ACC112 (cell line): ENCODE measurements around the gene SLC25A44.

Experiments
- H2AFZ ChIP-seq: fragments of 200-600 bp; sonication (generic); one replicate; pipeline ENCODE4 v1.6.0; 2017; ENCODE audit warnings: antibody characterized with exemption, low read length; ENCODE audit not compliant: unreplicated experiment
- H3K27ac ChIP-seq: fragments of 200-600 bp; sonication (generic); 2 replicates; pipeline ENCODE4 v1.5.1; 2014; ENCODE audit warnings: low read depth, mild to moderate bottlenecking, antibody characterized with exemption, low read length, moderate library complexity
- H3K27me3 ChIP-seq: fragments of 200-600 bp; sonication (generic); 2 replicates; pipeline ENCODE4 v1.6.1; 2014; ENCODE audit warnings: mild to moderate bottlenecking, antibody characterized with exemption, low read length, moderate library complexity, mixed read lengths; ENCODE audit not compliant: insufficient read depth
- H3K36me3 ChIP-seq: fragments of 200-600 bp; sonication (generic); 2 replicates; pipeline ENCODE4 v1.6.1; 2016; ENCODE audit warnings: mild to moderate bottlenecking, antibody characterized with exemption, low read length, moderate library complexity, mixed read lengths; ENCODE audit not compliant: insufficient read depth
- H3K4me1 ChIP-seq: fragments of 200-600 bp; sonication (generic); one replicate; pipeline ENCODE4 v1.6.1; 2016; ENCODE audit warnings: low read length, mixed read lengths; ENCODE audit not compliant: insufficient read depth, unreplicated experiment, control insufficient read depth
- H3K4me3 ChIP-seq: fragments of 200-600 bp; sonication (generic); 2 replicates; pipeline ENCODE4 v1.5.1; 2014; ENCODE audit warnings: mild to moderate bottlenecking, low read depth, low read length
- H3K79me2 ChIP-seq: fragments of 200-600 bp; sonication (generic); one replicate; pipeline ENCODE4 v1.6.0; 2016; ENCODE audit warnings: low read length; ENCODE audit not compliant: control insufficient read depth, unreplicated experiment, insufficient read depth

The SLC25A44 gene

DNA sequence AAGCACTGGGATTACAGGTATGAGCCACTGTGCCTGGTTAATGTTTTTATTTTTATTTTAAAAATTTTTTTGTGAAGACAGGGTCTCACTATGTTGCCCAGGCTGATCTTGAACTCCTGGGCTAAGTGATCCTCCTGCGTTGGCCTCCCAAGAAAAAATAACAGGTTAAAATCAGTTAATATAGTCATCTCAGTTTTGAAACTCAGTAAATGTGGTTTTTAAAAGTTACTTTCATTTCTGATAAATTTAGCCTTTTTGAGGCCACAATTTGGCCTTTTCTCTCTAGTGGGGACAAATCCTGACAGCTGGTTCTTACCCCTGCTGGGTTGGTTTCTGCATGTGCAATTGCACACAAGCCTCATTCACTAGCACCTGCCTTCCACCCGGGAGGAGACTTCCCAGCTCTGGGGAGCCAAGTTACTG lies 32.2 kb downstream of the SLC25A44 start:
- Histone ChIP-seq H3K27ac (no peak overlapping the region), H3K4me3 (no peak overlapping the region), H2AFZ (no peak overlapping the region), H3K36me3 (no peaks in the 10 kb centered on the region), H3K27me3 (no peaks in the 10 kb centered on the region), H3K79me2 (peaks cover under 1% of the 10 kb centered on the region), H3K4me1 (peaks cover 8% of the 10 kb centered on the region)

DNA sequence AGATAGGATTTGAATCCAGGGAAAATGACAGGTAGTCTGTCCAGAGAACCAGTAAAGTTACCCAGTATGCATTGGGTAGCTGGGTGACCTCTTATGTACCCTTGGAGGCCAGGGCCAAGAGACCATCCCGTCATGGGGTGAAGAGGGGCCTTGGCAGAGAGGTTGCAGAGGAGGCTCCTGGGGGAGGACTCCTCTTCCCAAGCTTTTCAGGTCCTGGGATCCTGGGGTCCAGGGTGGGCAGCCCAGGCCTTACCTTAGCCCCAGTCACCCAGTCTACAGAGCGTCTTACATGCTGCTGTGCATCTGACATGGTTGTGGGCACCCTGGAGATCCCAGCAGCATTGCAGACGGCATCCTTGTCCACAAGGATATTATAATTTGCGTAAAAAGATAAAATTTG lies 32.9 kb downstream of the SLC25A44 start:
- Histone ChIP-seq H3K79me2 (no peaks in the 10 kb centered on the region), H3K27me3 (no peaks in the 10 kb centered on the region), H3K4me3 (no peak overlapping the region), H2AFZ (no peak overlapping the region), H3K4me1 (peaks cover 8% of the 10 kb centered on the region), H3K27ac (no peak overlapping the region), H3K36me3 (no peaks in the 10 kb centered on the region)

DNA sequence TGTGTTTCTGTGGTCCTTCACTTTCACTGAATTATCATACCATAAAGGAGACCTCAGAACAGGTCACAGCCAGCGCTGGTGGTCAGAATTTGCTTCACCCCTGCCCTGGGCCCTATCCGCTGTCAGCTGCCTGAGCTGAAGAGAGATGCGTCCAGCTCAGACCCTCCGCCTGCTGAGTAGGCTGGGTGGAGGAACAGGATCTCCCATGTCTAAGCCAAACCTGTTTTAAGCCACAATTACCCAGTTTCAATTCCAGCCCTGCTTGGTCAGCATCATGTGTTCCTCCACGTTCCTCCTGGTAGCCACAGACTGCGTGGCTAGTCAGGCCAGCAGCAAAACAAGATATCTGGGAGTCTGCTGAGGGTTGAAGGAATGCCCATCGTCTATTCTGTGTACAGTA lies 34.6 kb downstream of the SLC25A44 start:
- Histone ChIP-seq H3K36me3 (no peaks in the 10 kb centered on the region), H3K4me3 (no peak overlapping the region), H3K27ac (no peak overlapping the region), H3K4me1 (peaks cover 4% of the 10 kb centered on the region), H2AFZ (no peak overlapping the region), H3K79me2 (no peaks in the 10 kb centered on the region), H3K27me3 (no peaks in the 10 kb centered on the region)

DNA sequence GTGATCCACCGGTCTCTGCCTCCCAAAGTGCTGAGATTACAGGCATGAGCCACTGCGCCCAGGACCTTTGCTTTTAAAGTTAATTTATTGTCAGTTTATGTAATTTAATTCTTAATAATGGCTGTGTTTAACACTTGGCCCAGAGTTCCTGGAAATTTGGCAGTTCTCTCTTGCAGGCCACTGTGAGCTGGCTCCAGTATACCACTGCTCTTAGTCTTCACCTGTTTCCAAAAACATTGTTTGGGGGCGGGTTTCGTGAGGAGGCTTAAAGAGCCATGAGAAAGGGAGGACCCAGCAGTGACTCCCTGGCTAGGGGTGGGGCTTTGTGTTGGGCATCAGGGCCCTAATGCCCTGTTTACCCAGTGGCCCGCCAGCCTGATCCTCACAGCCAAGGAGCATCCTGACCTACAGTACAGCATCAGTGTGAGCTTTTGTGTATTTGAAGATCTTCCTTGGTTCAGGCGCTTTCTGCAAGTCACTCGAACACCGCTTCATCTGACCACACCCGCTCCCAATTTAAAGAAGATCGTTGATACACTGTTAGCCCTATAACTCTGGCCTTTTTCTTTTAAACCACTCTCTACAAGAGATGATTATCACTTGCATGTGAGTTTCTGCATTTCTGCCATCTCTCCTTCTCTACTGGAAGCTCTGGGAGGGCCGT lies 36.0 kb downstream of the SLC25A44 start:
- H3K27ac ChIP-seq: no peak overlapping the region
- H3K4me3 ChIP-seq: no peak overlapping the region
- no peaks in the 10 kb centered on the region for H3K27me3 ChIP-seq
- H2AFZ ChIP-seq: no peak overlapping the region
- peaks cover 12% of the 10 kb centered on the region for H3K4me1 ChIP-seq
- H3K36me3 ChIP-seq: no peaks in the 10 kb centered on the region
- no peaks in the 10 kb centered on the region for H3K79me2 ChIP-seq

DNA sequence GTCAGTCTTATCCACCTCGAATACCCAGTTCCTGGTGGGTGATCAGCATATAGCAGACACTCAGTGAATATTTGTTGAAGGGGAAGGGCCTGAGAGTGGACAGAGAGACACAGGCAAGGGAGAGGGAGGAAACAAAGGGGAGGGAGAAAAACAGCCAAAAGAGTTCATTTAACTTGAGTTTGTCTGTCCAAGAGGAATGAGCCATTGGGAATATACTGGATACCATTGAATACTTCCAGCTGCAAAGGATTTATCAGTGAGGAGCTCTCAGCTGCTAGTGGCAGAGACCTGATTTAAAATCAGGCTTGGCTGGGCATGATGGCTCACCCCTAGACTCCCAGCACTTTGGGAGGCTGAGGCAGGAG lies 36.6 kb downstream of the SLC25A44 start:
- peaks cover 12% of the 10 kb centered on the region for H3K4me1 ChIP-seq
- H3K79me2 ChIP-seq: no peaks in the 10 kb centered on the region
- no peak overlapping the region for H3K27ac ChIP-seq
- H3K27me3 ChIP-seq: no peaks in the 10 kb centered on the region
- no peak overlapping the region for H3K4me3 ChIP-seq
- no peaks in the 10 kb centered on the region for H3K36me3 ChIP-seq
- no peak overlapping the region for H2AFZ ChIP-seq

DNA sequence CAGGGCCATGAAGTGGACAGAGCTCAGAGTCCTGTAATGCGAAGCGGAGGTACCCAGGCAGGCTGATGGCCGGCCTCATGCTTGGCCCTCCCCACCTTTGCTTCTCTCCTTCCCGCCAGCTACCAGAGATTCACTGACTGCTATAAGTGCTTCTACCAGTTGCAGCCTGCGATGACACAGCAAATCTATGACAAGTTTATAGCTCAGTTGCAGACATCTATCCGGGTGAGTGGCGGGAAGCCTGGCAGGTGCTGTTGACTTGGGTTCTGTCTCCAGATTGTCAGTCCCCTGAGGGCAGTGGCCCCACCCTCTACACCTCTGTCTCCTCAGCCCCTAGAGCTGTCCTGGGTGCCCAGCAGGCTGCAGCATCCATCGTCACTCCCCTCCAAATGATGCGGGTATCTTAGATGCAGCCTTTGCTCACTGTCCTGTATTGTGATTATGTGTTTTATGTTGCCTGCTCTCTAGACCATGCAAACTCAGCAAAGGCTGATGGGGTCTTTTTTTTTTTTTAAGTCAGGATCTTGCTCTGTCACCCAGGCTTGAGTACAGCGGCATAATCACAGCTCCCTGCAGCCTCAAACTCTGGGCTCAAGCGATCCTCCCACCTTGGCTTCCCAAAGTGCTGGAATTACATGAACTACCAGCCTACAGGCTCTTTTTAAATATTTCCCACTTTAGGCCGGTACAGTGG lies 38.4 kb downstream of the SLC25A44 start:
- no peaks in the 10 kb centered on the region for H3K36me3 ChIP-seq
- H3K4me3 ChIP-seq: no peak overlapping the region
- no peaks in the 10 kb centered on the region for H3K27me3 ChIP-seq
- H3K4me1 ChIP-seq: peaks cover 12% of the 10 kb centered on the region
- no peak overlapping the region for H2AFZ ChIP-seq
- H3K79me2 ChIP-seq: no peaks in the 10 kb centered on the region
- no peak overlapping the region for H3K27ac ChIP-seq

DNA sequence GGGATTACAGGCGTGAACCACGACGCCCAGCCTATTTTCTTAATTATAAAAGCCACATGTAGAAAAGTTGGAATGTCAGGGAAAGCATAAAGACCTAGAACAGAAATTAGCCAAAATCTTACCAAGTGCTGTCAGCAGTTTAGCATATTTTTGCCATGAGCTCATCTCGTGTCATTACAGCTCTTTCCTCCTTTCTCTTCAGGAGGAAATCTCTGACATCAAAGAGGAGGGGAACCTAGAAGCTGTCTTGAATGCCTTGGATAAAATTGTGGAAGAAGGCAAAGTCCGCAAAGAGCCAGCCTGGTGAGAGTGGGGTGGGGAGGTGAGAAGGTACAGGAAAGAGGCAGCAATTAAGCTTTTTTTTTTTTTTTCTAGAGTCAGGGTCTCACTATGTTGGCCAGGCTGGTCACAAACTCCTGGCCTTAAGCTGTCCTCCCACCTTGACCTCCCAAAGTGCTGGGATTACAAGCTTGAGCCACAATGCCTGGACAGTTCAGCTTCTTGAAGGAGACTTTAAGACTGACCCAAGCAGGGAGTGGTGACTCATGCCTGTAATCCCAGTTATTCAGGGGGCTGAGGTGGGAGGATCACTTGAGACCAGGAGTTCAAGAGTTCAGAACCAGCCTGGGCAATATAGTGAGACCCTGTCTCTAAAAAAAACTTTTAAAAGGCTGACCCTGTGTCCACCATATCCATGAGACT lies 39.7 kb downstream of the SLC25A44 start:
- no peaks in the 10 kb centered on the region for H3K36me3 ChIP-seq
- no peak overlapping the region for H3K4me3 ChIP-seq
- H3K4me1 ChIP-seq: peaks cover 12% of the 10 kb centered on the region
- no peak overlapping the region for H2AFZ ChIP-seq
- peak overlapping the region; percentile 87 for H3K27ac ChIP-seq
- no peaks in the 10 kb centered on the region for H3K79me2 ChIP-seq
- H3K27me3 ChIP-seq: no peaks in the 10 kb centered on the region

DNA sequence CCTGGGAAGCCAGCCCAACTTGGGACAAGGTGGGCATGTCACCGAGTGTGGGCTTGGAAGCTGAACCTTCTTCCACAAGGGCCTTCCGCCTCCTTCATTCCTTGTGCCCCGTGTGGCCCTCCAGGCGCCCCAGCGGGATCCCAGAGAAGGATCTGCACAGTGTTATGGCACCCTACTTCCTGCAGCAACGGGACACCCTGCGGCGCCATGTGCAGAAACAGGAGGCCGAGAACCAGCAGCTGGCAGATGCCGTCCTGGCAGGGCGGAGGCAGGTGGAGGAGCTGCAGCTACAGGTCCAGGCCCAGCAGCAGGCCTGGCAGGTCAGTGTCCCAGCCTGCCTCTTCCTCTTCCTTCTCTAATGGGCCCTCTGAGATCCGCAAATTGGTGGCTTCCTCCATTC lies 42.3 kb downstream of the SLC25A44 start:
- Histone ChIP-seq H3K4me3 (no peak overlapping the region), H3K36me3 (no peaks in the 10 kb centered on the region), H3K4me1 (peaks cover 23% of the 10 kb centered on the region), H2AFZ (no peak overlapping the region), H3K27ac (no peak overlapping the region), H3K27me3 (no peaks in the 10 kb centered on the region), H3K79me2 (no peaks in the 10 kb centered on the region)

DNA sequence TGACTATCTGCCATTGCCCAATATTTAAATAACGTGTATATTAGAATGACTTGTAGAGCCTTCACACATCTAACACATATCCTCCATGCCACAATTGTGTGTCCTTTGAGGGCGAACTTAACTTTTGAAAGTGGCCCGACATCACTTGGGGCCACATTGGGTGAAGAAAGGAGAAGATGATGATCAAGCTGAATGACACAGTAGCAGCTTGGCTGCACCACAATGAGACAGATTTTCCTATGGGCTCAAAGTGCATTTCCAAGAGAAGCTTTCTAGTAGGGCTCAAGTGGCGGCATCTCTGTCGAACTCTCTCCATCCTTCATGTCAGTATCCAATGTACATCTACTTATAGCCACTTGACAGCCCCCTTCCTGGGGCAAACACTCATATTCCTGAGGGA lies 44.3 kb downstream of the SLC25A44 start:
- no peak overlapping the region for H3K27ac ChIP-seq
- no peak overlapping the region for H2AFZ ChIP-seq
- no peaks in the 10 kb centered on the region for H3K79me2 ChIP-seq
- H3K4me1 ChIP-seq: peaks cover 34% of the 10 kb centered on the region
- H3K36me3 ChIP-seq: no peaks in the 10 kb centered on the region
- H3K27me3 ChIP-seq: no peaks in the 10 kb centered on the region
- no peak overlapping the region for H3K4me3 ChIP-seq

DNA sequence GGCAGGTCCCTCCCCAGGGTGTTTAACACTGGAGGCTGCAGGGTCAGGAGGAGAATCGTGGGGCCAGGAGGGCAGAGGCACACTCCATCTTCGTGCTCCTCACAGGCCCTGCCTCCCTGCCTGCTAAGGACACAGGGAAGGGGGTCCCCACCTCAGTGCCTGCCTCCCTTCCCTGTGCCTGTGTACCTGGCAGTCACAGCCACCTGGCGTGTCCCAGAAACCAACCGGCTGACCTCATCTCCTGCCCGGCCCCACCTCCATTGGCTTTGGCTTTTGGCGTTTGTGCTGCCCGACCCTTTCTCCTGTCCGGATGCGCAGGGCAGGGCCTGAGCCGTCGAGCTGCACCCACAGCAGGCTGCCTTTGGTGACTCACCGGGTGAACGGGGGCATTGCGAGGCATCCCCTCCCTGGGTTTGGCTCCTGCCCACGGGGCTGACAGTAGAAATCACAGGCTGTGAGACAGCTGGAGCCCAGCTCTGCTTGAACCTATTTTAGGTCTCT lies 47.5 kb downstream of the SLC25A44 start:
- Histone ChIP-seq H3K79me2 (no peaks in the 10 kb centered on the region), H3K36me3 (no peaks in the 10 kb centered on the region), H3K27me3 (peaks cover 8% of the 10 kb centered on the region; the same call in 1 of the 2 replicates), H3K4me1 (peaks cover 24% of the 10 kb centered on the region), H3K27ac (no peak overlapping the region), H2AFZ (no peak overlapping the region), H3K4me3 (no peak overlapping the region)
